HG02885 (cell line): ENCODE measurements around the gene TBX10.

Experiments used
- ATAC-seq: cut with Tn5 transposase; IDR thresholded peaks from one replicate; pipeline ENCODE4 v1.9.1; 2021; ENCODE audit warnings: mild to moderate bottlenecking; ENCODE audit not compliant: unreplicated experiment, poor library complexity

TBX10 gene

DNA sequence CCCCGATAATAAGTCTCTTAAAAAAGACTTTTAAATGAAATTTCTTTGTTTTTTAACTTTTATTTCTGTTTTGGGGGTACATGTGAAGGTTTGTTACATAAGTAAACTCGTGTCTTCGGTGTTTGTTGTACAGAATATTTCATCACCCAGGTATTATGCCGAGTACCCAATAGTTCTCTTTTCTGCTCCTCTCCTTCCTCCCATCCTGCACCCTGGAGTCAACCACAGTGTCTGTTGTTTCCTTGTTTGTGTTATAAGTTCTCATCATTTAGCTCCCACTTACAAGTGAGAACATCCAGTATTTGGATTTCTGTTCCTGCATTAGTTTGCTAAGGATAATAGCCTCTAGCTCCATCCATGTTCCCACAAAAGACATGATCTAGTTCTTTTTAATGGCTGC is 57.6 kb downstream of the TBX10 start:
- ATAC-seq, result no peak

DNA sequence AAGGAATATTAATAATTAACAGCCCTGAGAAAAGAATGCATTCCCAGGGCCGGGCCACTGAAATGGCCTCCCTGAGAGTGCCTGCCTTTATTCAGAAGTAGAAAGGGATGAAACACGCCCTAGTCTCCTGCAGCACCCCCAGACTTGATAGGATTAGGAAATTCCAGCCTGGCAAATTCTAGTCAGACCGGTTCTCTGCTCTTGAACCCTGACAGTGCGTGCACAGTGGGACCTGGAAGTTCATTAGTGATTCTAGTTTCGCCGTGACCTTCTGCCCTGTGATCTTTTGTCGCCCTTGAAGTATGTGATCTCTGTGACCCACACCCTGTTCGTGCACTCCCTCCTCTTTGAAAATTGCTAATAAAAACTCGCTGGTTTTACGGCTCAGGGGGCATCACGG is 58.1 kb downstream of the TBX10 start:
- ATAC-seq, result no peak
